ENCODE measurements around the gene HNRNPL.
"Not testable (repeated sequence)": the region's sequence is repeated elsewhere in the genome, so short reads cannot be mapped to it uniquely, and the experiment has no call there.

The HNRNPL gene

GRCh38 chr19:38836983-38837626, 12.7 kb downstream of the HNRNPL start:
- no peak overlapping the region for H3K4me3 Mint-ChIP-seq
- H3K4me1 Mint-ChIP-seq: peaks cover 19 to 40% of the 10 kb centered on the region in 2 donors
- no peaks in the 10 kb centered on the region for H3K27me3 Mint-ChIP-seq
- DNase-seq (no peak), ATAC-seq (replicated peaks) (no peak)
- H3K27ac Mint-ChIP-seq: peak overlapping the region; percentile 17
- H3K36me3 Mint-ChIP-seq: peaks cover 43 to 52% of the 10 kb centered on the region in 2 donors
- H3K9me3 Mint-ChIP-seq: no peaks in the 10 kb centered on the region

GRCh38 chr19:38836159-38836982, 13.4 kb downstream of the HNRNPL start:
- peaks cover 41 to 51% of the 10 kb centered on the region in 2 donors for H3K36me3 Mint-ChIP-seq
- no peak overlapping the region for H3K4me3 Mint-ChIP-seq
- no peak overlapping the region for H3K27ac Mint-ChIP-seq
- no peak for DNase-seq
- H3K4me1 Mint-ChIP-seq: peaks cover 18 to 41% of the 10 kb centered on the region in 2 donors
- H3K9me3 Mint-ChIP-seq: no peaks in the 10 kb centered on the region
- ATAC-seq (replicated peaks): no peak
- H3K27me3 Mint-ChIP-seq: no peaks in the 10 kb centered on the region

- peak overlapping the region; percentile 31 for H3K27ac Mint-ChIP-seq
Observed at GRCh38 chr19:38834590-38834989, 15.2 kb downstream of the HNRNPL start.

GRCh38 chr19:38834104-38834490, 15.7 kb downstream of the HNRNPL start:
- H3K27me3 Mint-ChIP-seq: no peaks in the 10 kb centered on the region
- H3K4me3 Mint-ChIP-seq: no peak overlapping the region
- ATAC-seq (replicated peaks) (no peak), DNase-seq (no peak)
- no peaks in the 10 kb centered on the region for H3K9me3 Mint-ChIP-seq
- H3K4me1 Mint-ChIP-seq: peaks cover 17 to 45% of the 10 kb centered on the region in 2 donors
- H3K27ac Mint-ChIP-seq: peak overlapping the region; percentile 31
- peaks cover 34 to 45% of the 10 kb centered on the region in 2 donors for H3K36me3 Mint-ChIP-seq

More at GRCh38 chr19:38834590-38834989, 15.2 kb downstream of the HNRNPL start:
- Mint-ChIP-seq H3K4me3 (no peak overlapping the region), H3K4me1 (peaks cover 17 to 46% of the 10 kb centered on the region in 2 donors), H3K9me3 (no peaks in the 10 kb centered on the region), H3K27me3 (no peaks in the 10 kb centered on the region), H3K36me3 (peaks cover 38 to 47% of the 10 kb centered on the region in 2 donors)
- ATAC-seq (replicated peaks) (no peak), DNase-seq (no peak)

GRCh38 chr19:38833092-38833425, 16.7 kb downstream of the HNRNPL start:
- peak overlapping the region; percentile 26 for H3K27ac Mint-ChIP-seq

GRCh38 chr19:38831142-38831605, 18.6 kb downstream of the HNRNPL start:
- ATAC-seq (replicated peaks) (peak; percentile 71 to 77), DNase-seq (peak; percentile 44)
- no peaks in the 10 kb centered on the region for H3K9me3 Mint-ChIP-seq
- H3K27me3 Mint-ChIP-seq: no peaks in the 10 kb centered on the region
- peaks cover 16 to 49% of the 10 kb centered on the region in 2 donors for H3K4me1 Mint-ChIP-seq
- peak overlapping the region; percentile 92 to 99 for H3K4me3 Mint-ChIP-seq
- H3K27ac Mint-ChIP-seq: peak overlapping the region; percentile 97
- peaks cover 23 to 42% of the 10 kb centered on the region in 2 donors for H3K36me3 Mint-ChIP-seq

More at GRCh38 chr19:38833092-38833425, 16.7 kb downstream of the HNRNPL start:
- DNase-seq: no peak
- Mint-ChIP-seq H3K27me3 (no peaks in the 10 kb centered on the region), H3K36me3 (peaks cover 31 to 40% of the 10 kb centered on the region in 2 donors), H3K9me3 (no peaks in the 10 kb centered on the region), H3K4me1 (peaks cover 12 to 38% of the 10 kb centered on the region in 2 donors), H3K4me3 (no peak overlapping the region)
- ATAC-seq (replicated peaks): no peak

GRCh38 chr19:38830039-38830733, 19.6 kb downstream of the HNRNPL start:
- Mint-ChIP-seq H3K27ac (peak overlapping the region; percentile 97), H3K27me3 (no peaks in the 10 kb centered on the region), H3K4me3 (peak overlapping the region; percentile 92 to 99), H3K4me1 (peaks cover 16 to 45% of the 10 kb centered on the region in 2 donors), H3K36me3 (peaks cover 16 to 35% of the 10 kb centered on the region in 2 donors), H3K9me3 (no peaks in the 10 kb centered on the region)
- DNase-seq (no peak), ATAC-seq (replicated peaks) (no peak)

- ATAC-seq (replicated peaks); H3K27ac Mint-ChIP-seq; H3K4me3 Mint-ChIP-seq; DNase-seq; H3K9me3 Mint-ChIP-seq; H3K27me3 Mint-ChIP-seq: not testable (repeated sequence)
- peaks cover 21 to 41% of the 10 kb centered on the region in 2 donors for H3K36me3 Mint-ChIP-seq
- peaks cover 16 to 45% of the 10 kb centered on the region in 2 donors for H3K4me1 Mint-ChIP-seq
Observed at GRCh38 chr19:38829203-38829602, 20.6 kb downstream of the HNRNPL start.

- no peak overlapping the region for H3K4me3 Mint-ChIP-seq
- DNase-seq (no peak), ATAC-seq (replicated peaks) (no peak)
- H3K9me3 Mint-ChIP-seq: peaks cover 6 to 7% of the 10 kb centered on the region in 2 donors
- peaks cover 20 to 43% of the 10 kb centered on the region in 2 donors for H3K4me1 Mint-ChIP-seq
- H3K27ac Mint-ChIP-seq: no peak overlapping the region
- peaks cover 40 to 59% of the 10 kb centered on the region in 2 donors for H3K36me3 Mint-ChIP-seq
- no peaks in the 10 kb centered on the region for H3K27me3 Mint-ChIP-seq
Observed at GRCh38 chr19:38826856-38827551, 22.8 kb downstream of the HNRNPL start.

GRCh38 chr19:38825936-38826335, 23.9 kb downstream of the HNRNPL start:
- peaks cover 41 to 56% of the 10 kb centered on the region in 2 donors for H3K36me3 Mint-ChIP-seq
- not testable (repeated sequence) for H3K27me3 Mint-ChIP-seq; H3K9me3 Mint-ChIP-seq; DNase-seq; ATAC-seq (replicated peaks); H3K4me3 Mint-ChIP-seq
- peaks cover 14 to 35% of the 10 kb centered on the region in 2 donors for H3K4me1 Mint-ChIP-seq
- peak overlapping the region; percentile 9 for H3K27ac Mint-ChIP-seq

GRCh38 chr19:38821230-38821825, 28.5 kb downstream of the HNRNPL start:
- not testable (repeated sequence) for ATAC-seq (replicated peaks); H3K4me3 Mint-ChIP-seq; H3K9me3 Mint-ChIP-seq; H3K27me3 Mint-ChIP-seq; DNase-seq
- H3K27ac Mint-ChIP-seq: peak overlapping the region; percentile 75
- peaks cover 49 to 52% of the 10 kb centered on the region in 2 donors for H3K36me3 Mint-ChIP-seq
- H3K4me1 Mint-ChIP-seq: peaks cover 7 to 20% of the 10 kb centered on the region in 2 donors

- Mint-ChIP-seq H3K27me3 (no peaks in the 10 kb centered on the region), H3K27ac (peak overlapping the region; percentile 52), H3K4me1 (peaks cover 5 to 20% of the 10 kb centered on the region in 2 donors), H3K9me3 (peaks cover 6 to 7% of the 10 kb centered on the region in 2 donors), H3K4me3 (no peak overlapping the region), H3K36me3 (peaks cover 50 to 56% of the 10 kb centered on the region in 2 donors)
- no peak for ATAC-seq (replicated peaks)
- no peak for DNase-seq
Observed at GRCh38 chr19:38819231-38819920, 30.4 kb downstream of the HNRNPL start.

GRCh38 chr19:38817081-38817480, 32.7 kb downstream of the HNRNPL start:
- no peak for ATAC-seq (replicated peaks)
- H3K27ac Mint-ChIP-seq: peak overlapping the region; percentile 3
- H3K9me3 Mint-ChIP-seq: no peaks in the 10 kb centered on the region

More at GRCh38 chr19:38817081-38817480, 32.7 kb downstream of the HNRNPL start:
- H3K4me1 Mint-ChIP-seq: peaks cover 1 to 13% of the 10 kb centered on the region in 2 donors
- no peak overlapping the region for H3K4me3 Mint-ChIP-seq
- DNase-seq: no peak
- H3K36me3 Mint-ChIP-seq: peaks cover 33 to 36% of the 10 kb centered on the region in 2 donors
- H3K27me3 Mint-ChIP-seq: no peaks in the 10 kb centered on the region

Data from stimulated activated naive B cell treated with anti-CD40 and anti-IgM and Interleukin-4, amounts not matched to agents 10 μg/mL and 1 μg/mL and 100 μg/mL, for 72 hours (primary cell).